Lower leg skin (tissue), 3 donors: ENCODE results near the gene SYT17.

Source experiments
- POLR2A ChIP-seq, 2 donors: fragments of 450-650 bp; IDR thresholded peaks; one replicate each; pipeline ENCODE4 v1.6.1; 2016 to 2017; ENCODE audit warnings: antibody characterized with exemption in 2 of 2, mild to moderate bottlenecking in 1 of 2, moderate library complexity in 1 of 2
- TF ChIP-seq, protein P1 (sequence below), 3 donors: fragments of 450-650 bp; IDR thresholded peaks; one replicate each; pipeline ENCODE4 v1.5.1; 2016; ENCODE audit warnings: antibody characterized with exemption in 3 of 3, mild to moderate bottlenecking in 3 of 3, moderate library complexity in 2 of 3

DNA sequence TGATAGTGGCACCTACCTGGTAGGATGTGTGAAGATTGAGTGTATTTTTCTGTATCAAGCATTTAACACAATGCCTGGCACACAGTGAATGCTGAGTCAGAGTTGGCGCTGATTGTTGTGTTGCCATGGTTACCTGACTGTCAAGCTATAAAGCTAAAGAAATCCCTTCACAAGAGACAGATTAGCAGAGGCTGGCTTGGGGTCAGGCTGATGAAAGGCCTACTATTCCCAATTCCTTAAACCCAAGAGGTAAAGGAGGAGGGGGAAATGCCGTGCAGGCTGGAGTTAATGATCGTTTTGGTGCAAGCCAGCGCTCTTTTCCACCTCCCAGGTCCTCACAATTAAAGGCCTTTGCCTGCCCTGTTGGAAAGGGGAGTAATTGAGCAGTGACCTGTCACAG, 123.4 kb downstream of the SYT17 start:
- no peak for TF ChIP-seq POLR2A (IDR thresholded peaks at IDR 0.05)
- TF ChIP-seq, protein P1, sequence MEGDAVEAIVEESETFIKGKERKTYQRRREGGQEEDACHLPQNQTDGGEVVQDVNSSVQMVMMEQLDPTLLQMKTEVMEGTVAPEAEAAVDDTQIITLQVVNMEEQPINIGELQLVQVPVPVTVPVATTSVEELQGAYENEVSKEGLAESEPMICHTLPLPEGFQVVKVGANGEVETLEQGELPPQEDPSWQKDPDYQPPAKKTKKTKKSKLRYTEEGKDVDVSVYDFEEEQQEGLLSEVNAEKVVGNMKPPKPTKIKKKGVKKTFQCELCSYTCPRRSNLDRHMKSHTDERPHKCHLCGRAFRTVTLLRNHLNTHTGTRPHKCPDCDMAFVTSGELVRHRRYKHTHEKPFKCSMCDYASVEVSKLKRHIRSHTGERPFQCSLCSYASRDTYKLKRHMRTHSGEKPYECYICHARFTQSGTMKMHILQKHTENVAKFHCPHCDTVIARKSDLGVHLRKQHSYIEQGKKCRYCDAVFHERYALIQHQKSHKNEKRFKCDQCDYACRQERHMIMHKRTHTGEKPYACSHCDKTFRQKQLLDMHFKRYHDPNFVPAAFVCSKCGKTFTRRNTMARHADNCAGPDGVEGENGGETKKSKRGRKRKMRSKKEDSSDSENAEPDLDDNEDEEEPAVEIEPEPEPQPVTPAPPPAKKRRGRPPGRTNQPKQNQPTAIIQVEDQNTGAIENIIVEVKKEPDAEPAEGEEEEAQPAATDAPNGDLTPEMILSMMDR (IDR thresholded peaks at IDR 0.05), result no peak
